CD4-positive, alpha-beta T cell (primary cell): ENCODE data around the gene POLR3H. TPM values are rescaled to one million over a fixed set of nuclear protein-coding genes. Genes with fewer than 3 reads are reported as not detected.
A peak's percentile ranks its signal among the peaks of the same experiment; 100 is the strongest.

ENCODE experiments used
- ATAC-seq: fragments of 200-7000 bp; cut with Tn5 transposase; one replicate; pipeline ENCODE4 v1.10.0; 2022; ENCODE audit warnings: mild to moderate bottlenecking; ENCODE audit not compliant: poor library complexity
- CTCF ChIA-PET: fragments of 350-600 bp; sonication (Branson Sonifier 250); formaldehyde crosslinking; loops from one replicate; lab custom pipeline; 2021; ENCODE audit warnings: antibody characterized with exemption, inconsistent platforms; lab: Charles Lee
- POLR2A ChIA-PET: fragments of 350-600 bp; sonication (Branson Sonifier 250); formaldehyde crosslinking; loops from one replicate; lab custom pipeline; 2021; ENCODE audit warnings: antibody characterized with exemption, inconsistent platforms; lab: Charles Lee
- DNase-seq, 14 experiments: peaks; one replicate each; pipeline ENCODE4 v3.0.0-alpha.2; 2013 to 2020; ENCODE audit warnings: mixed read lengths in 2 of 14
- H3K27ac ChIP-seq, 2 donors: one replicate each; pipeline versions ENCODE4 v1.5.1 to v1.7.0; 2013; ENCODE audit warnings: low read length in 2 of 2, low read depth in 1 of 2, mild to moderate bottlenecking in 1 of 2
- H3K27me3 ChIP-seq, 2 experiments: 1 replicate in 1 of 2; 2 replicates in 1 of 2; pipeline versions ENCODE4 v1.6.1 to v1.7.0; 2013; ENCODE audit warnings: low read length in 2 of 2, control low read depth in 1 of 2, mild to moderate bottlenecking in 1 of 2, moderate library complexity in 1 of 2; ENCODE audit not compliant: insufficient read depth in 2 of 2, control insufficient read depth in 1 of 2
- H3K36me3 ChIP-seq: one replicate; pipeline ENCODE4 v1.6.1; 2013; ENCODE audit warnings: low read length, control low read depth; ENCODE audit not compliant: insufficient read depth
- H3K4me1 ChIP-seq: one replicate; pipeline ENCODE4 v1.6.1; 2013; ENCODE audit warnings: low read length, control low read depth; ENCODE audit not compliant: insufficient read depth
- H3K4me3 ChIP-seq: one replicate; pipeline ENCODE4 v1.5.1; 2013; ENCODE audit warnings: mild to moderate bottlenecking, low read length, moderate library complexity
- H3K9me3 ChIP-seq, 2 experiments: 1 replicate in 1 of 2; 2 replicates in 1 of 2; pipeline versions ENCODE4 v1.6.1 to v1.7.0; 2013; ENCODE audit warnings: low read length in 2 of 2, mild to moderate bottlenecking in 2 of 2, control low read depth in 1 of 2, moderate library complexity in 1 of 2; ENCODE audit not compliant: control insufficient read depth in 1 of 2, insufficient read depth in 1 of 2
- H3K27ac Mint-ChIP-seq: one replicate; pipeline ENCODE4 v1.8.0; 2020; ENCODE audit warnings: mixed read lengths
- H3K27me3 Mint-ChIP-seq: one replicate; pipeline ENCODE4 v1.8.0; 2021; ENCODE audit warnings: mixed read lengths
- H3K36me3 Mint-ChIP-seq: one replicate; pipeline ENCODE4 v1.8.0; 2021; ENCODE audit warnings: low read depth, mixed read lengths
- H3K4me1 Mint-ChIP-seq: one replicate; pipeline ENCODE4 v1.8.0; 2021; ENCODE audit warnings: low read depth, mixed read lengths
- H3K4me3 Mint-ChIP-seq: one replicate; pipeline ENCODE4 v1.8.0; 2020; ENCODE audit warnings: mild to moderate bottlenecking, mixed read lengths
- H3K9me3 Mint-ChIP-seq: one replicate; pipeline ENCODE4 v1.8.0; 2020; ENCODE audit warnings: mixed read lengths
- CTCF ChIP-seq: fragments of 200-600 bp; IDR thresholded peaks from one replicate; pipeline ENCODE4 v1.8.0; 2022; ENCODE audit warnings: antibody characterized with exemption, mild to moderate bottlenecking
- intact Hi-C, 2 experiments: fragments of 100-400 bp; cut with DNase I in 1 of 2; cut with micrococcal nuclease in 1 of 2; formaldehyde crosslinking; loops; one replicate each; pipeline versions ENCODE4 v1.15.1 to v1.9.0; 2023 to 2025; cut with DNase I, micrococcal nuclease
- total RNA-seq, 174 experiments: library from RNA in 2 of 174; stranded (reverse) in 2 of 174; gene quantifications; one replicate each; pipeline ENCODE4 v1.2.3 and lab custom pipeline; 2021 to 2026

POLR3H gene
- total RNA-seq, 2 experiments from 2014 or later = 13.4 to 17.3 TPM

- H3K27me3 ChIP-seq = no peaks in the 10 kb centered on the region
- H3K36me3 ChIP-seq = peaks cover 33% of the 10 kb centered on the region
- H3K4me3 Mint-ChIP-seq = peak overlapping the region; percentile 82
- peaks cover 17% of the 10 kb centered on the region for H3K4me1 Mint-ChIP-seq
- H3K4me3 ChIP-seq = no peak overlapping the region
- DNase-seq (no peak), ATAC-seq (no peak)
- intact Hi-C loops = no loop called here
- no peak overlapping the region for H3K27ac ChIP-seq
- no peak overlapping the region for H3K27ac Mint-ChIP-seq
- no peaks in the 10 kb centered on the region for H3K9me3 ChIP-seq
- no peak for TF ChIP-seq CTCF
- H3K36me3 Mint-ChIP-seq = peaks cover 23% of the 10 kb centered on the region
- peaks cover 21% of the 10 kb centered on the region for H3K4me1 ChIP-seq
- H3K27me3 Mint-ChIP-seq = no peaks in the 10 kb centered on the region
- ChIA-PET CTCF (no interaction called here), POLR2A (no interaction called here)
- H3K9me3 Mint-ChIP-seq = no peaks in the 10 kb centered on the region
Observed at GRCh38 chr22:41587347-41587723, 43.1 kb upstream of the POLR3H start.

GRCh38 chr22:41585898-41586297, 41.6 kb upstream of the POLR3H start:
- no peak overlapping the region for H3K27ac ChIP-seq
- H3K27me3 Mint-ChIP-seq = no peaks in the 10 kb centered on the region
- no peak overlapping the region for H3K4me3 Mint-ChIP-seq
- no peaks in the 10 kb centered on the region for H3K9me3 Mint-ChIP-seq
- intact Hi-C loops = no loop called here
- H3K4me3 ChIP-seq = no peak overlapping the region
- H3K4me1 Mint-ChIP-seq = peaks cover 17% of the 10 kb centered on the region
- H3K27ac Mint-ChIP-seq = no peak overlapping the region
- peaks cover 21% of the 10 kb centered on the region for H3K4me1 ChIP-seq
- no peak for TF ChIP-seq CTCF
- DNase-seq (no peak), ATAC-seq (no peak)
- no peaks in the 10 kb centered on the region for H3K27me3 ChIP-seq
- ChIA-PET POLR2A (no interaction called here), CTCF (no interaction called here)
- H3K9me3 ChIP-seq = no peaks in the 10 kb centered on the region
- peaks cover 38% of the 10 kb centered on the region for H3K36me3 ChIP-seq
- peaks cover 26% of the 10 kb centered on the region for H3K36me3 Mint-ChIP-seq

- Histone ChIP-seq H3K36me3 (peaks cover 43% of the 10 kb centered on the region), H3K4me3 (no peak overlapping the region), H3K4me1 (peaks cover 14% of the 10 kb centered on the region), H3K27me3 (no peaks in the 10 kb centered on the region), H3K27ac (no peak overlapping the region), H3K9me3 (no peaks in the 10 kb centered on the region)
- intact Hi-C loops = no loop called here
- ATAC-seq (no peak), DNase-seq (no peak)
- no peaks in the 10 kb centered on the region for H3K27me3 Mint-ChIP-seq
- no peak overlapping the region for H3K4me3 Mint-ChIP-seq
- TF ChIP-seq CTCF = no peak
- POLR2A ChIA-PET = no interaction called here
- peaks cover 32% of the 10 kb centered on the region for H3K36me3 Mint-ChIP-seq
- H3K27ac Mint-ChIP-seq = no peak overlapping the region
- H3K4me1 Mint-ChIP-seq = peaks cover 15% of the 10 kb centered on the region
- no peaks in the 10 kb centered on the region for H3K9me3 Mint-ChIP-seq
- CTCF ChIA-PET = no interaction called here
Observed at GRCh38 chr22:41584881-41585280, 40.6 kb upstream of the POLR3H start.
